ENCODE data around the gene KIF6.
"Not testable (repeated sequence)": the region's sequence is repeated elsewhere in the genome, so short reads cannot be mapped to it uniquely, and the experiment has no call there.

- not testable (repeated sequence) for TF ChIP-seq CTCF (IDR thresholded peaks at IDR 0.05); EZH2 (IDR thresholded peaks at IDR 0.05; ENCODE audit: borderline replicate concordance, insufficient read depth, low read depth, low read length, poor library complexity, severe bottlenecking)
Measured at GRCh38 chr6:39677318-39677717, 47.9 kb downstream of the KIF6 start.

All from B cell (primary cell).